Measurements from ENCODE around the gene TMED4.
"Not testable (repeated sequence)": the region's sequence is repeated elsewhere in the genome, so short reads cannot be mapped to it uniquely, and the experiment has no call there.

TMED4 gene

DNA sequence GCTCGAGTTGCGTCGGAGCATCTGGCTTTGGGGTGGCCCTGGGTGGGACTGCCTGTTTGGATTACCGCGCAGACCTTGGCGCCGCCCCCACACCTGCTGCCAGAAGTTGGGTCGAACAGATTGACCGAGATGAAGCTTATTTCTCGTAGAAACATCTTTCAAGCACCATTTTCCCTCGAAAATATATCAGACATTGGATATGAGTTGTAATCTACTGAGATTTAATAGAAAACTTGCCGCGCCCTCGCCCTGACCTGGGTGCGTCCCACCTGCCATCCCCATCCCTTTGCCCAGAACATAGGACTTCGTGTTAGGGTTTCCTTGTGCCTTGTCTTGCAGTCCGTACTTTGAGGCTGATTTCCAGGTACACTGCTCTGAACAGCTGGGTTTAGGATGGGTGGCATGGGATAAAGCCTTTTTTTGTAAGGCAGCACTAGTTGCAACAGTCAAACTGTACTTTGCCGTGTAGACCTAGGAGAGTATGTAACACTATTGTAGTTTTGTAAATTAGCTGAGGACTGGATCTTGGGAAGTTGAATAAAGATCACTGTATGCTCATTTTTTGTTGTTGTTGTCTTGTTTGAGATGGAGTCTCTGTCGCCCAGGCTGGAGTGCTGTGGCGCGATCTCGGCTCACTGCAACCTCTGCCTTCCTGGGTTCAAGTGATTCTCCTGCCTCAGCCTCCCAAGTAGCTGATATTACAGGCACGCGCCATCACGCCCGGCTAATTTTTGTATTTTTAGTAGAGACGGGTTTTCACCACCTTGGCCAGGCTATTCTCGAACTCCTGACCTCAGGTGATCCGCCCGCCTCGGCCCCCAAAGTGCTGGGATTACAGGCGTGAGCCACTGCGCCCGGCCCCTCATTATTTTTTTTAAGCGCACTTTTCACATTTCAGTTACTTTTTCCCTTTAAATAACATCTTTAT lies 25.4 kb upstream of the TMED4 start:
- no peak for DNase-seq

DNA sequence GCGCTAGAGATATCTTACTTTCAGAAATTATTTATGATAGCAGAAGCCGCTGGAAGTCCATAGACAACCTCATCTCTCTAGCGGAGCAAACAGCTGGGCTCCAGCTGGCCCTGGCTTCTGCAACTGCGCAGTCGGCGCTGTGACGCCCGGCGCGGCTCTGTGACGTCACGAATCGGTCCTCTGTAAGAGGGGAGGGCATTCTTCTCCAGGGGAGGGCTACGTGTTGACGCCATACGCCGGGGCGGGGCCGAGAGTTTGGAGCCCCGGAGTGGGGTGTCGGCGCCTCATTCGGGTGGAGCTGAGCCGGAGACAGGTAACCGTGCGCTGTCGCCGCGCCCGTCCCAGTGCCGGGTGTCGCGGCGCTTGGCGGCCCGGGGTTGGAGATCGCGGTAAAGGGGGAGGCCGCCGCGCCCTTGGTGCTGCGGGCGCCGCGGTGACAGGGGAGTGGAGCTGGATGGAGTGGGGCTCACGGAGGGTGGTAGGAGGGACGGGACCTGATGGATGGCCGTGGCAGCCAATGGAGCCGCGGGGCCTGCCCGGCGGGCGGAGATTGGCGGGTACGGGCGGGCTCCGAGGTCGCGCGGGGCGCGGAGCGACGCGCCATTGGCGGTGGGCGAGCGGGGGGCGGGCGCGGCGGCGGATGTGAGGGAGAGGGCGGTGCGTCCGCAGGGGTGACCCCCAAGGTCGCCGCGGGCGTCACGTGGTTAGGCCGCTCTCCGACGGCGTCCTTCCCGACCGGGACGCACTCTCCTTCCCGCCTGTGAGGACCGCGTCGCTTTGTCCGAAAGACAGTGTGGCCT lies 24.5 kb upstream of the TMED4 start, which contains the start of gene OGDH:
TSS of gene OGDH (plus strand) at position 287 of the 800 bp plus-strand sequence. CDS start 17,717 bp downstream, outside the sequence.
- DNase-seq, result peak; percentile 84 to 96

DNA sequence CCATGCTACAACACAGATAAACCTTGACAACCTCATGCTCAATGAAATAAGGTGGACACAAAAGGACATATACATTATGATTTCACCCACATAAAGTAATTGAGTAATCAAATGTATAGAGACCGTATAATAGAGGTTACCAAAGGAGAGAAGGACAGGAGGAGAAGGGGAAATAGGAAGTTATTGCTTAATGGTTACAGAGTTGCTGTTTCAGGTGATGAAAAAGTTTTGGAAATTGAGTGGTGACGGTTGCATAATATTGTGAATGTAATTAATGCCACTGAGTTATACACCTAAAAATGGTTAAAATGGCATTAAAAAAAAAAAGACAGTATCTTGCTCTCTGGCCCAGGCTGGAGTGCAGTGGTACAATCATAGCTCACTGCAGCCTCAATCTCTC lies 22.9 kb upstream of the TMED4 start:
- DNase-seq, result no peak

DNA sequence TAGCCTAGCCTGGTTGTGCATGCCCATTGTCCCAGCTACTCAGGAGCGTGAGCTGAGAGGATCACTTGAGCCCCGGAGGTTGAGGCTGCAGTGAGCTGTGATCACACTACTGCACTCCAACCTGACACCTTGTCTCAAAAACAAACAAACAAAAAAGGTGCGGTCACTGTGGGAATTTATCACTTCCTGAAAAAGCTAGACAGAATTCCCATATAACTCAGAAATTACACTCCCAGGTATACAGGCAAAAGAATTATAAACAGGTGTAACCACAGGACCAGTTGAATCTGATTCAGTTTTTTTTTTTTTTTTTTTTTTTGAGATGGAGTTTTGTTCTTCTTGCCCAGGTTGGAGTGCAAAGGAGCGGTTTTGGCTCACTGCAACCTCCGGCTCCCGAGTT lies 21.2 kb upstream of the TMED4 start:
- no peak for DNase-seq

DNA sequence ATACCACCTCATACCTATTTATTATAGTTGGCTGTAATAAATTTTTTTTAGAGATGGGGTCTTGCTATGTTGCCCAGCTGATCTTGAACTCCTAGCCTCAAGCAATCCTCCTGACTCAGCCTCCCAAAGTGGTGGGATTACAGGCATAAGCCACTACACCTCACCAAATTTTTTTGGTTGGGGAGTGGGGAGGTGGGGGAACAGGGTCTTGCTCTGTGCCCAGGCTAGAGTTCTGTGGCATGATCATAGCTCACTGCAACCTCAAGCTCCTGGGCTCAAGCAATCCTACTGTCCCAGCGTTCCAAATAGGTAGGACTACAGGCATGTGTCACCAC lies 20.5 kb upstream of the TMED4 start:
- DNase-seq, result no peak

- DNase-seq, result no peak
Measured at GRCh38 chr7:44599222-44599621, 17.2 kb upstream of the TMED4 start.

- DNase-seq, result not testable (repeated sequence)
Measured at GRCh38 chr7:44597181-44597580, 15.2 kb upstream of the TMED4 start.

DNA sequence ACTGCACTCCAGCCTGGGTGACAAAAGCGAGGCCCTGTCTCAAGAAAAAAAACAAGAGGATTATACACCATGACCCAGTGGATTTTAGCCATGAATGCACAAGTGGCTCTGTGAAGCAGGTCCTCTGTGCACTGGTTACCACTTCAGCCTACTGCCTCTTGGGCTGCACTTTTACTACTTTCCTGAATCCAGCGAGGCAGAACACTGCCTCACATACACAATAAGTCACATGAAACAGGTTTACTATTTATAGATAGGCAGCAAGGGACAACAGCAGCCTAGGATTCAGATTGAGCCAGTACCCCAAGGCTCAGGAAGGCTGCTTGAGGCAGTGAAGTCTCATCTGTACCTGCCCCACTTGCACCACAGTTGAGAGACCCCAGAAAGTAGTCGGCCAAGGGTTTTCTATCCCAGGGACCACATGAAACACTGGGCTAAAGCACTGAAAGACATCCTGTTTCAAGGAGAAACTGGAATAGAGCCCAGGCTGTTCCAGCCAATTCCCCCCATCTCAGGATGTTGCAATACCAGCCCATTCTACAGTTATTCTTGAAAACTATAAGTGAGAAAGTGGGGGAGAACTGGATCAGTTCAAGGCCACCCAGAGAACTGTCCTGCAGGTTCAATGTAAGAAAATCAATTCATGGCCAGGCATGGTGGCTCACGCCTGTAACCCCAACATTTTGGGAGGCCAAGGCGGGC lies 14.1 kb upstream of the TMED4 start:
- DNase-seq, result no peak

- DNase-seq, result no peak
Measured at GRCh38 chr7:44590910-44591309, 8.9 kb upstream of the TMED4 start.

DNA sequence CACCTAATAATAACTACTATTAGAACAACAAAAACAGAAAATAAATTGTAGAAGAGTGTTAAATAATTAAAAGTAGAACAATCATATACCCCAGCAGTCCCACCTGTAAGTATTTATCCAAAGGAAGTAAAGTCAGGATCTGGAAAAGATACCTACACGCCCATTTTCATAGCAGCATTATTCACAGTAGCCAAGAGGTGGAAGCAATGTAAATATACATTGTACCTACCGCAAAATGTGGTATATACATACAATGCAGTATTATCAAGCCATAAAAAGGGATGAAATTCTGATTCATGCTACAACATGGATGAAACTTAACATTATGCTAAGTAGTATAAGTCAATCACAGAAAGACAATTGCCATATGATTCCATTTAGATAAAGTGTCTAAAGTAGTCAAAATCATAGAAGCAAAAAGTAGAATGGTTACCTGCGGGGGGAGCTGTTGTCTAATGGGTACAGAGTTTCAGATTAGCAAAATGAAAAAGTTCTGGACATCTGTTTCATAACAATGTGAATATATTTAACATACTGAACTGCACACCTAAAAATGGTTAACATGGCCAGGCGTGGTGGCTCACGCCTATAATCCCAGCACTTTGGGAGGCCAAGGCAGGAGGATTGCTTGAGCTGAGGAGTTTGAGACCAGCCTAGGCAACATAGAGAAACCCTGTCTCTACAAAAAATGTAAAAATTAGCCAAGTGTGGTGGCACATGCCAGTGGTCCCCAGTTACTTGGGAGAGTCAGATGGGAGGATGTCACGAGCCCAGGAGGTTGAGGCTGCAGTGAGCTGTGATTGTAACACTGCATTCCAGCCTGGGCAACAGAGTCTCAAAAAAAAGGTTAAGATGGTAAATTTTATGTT lies 6.0 kb upstream of the TMED4 start:
- DNase-seq, result peak; percentile 17 to 79

DNA sequence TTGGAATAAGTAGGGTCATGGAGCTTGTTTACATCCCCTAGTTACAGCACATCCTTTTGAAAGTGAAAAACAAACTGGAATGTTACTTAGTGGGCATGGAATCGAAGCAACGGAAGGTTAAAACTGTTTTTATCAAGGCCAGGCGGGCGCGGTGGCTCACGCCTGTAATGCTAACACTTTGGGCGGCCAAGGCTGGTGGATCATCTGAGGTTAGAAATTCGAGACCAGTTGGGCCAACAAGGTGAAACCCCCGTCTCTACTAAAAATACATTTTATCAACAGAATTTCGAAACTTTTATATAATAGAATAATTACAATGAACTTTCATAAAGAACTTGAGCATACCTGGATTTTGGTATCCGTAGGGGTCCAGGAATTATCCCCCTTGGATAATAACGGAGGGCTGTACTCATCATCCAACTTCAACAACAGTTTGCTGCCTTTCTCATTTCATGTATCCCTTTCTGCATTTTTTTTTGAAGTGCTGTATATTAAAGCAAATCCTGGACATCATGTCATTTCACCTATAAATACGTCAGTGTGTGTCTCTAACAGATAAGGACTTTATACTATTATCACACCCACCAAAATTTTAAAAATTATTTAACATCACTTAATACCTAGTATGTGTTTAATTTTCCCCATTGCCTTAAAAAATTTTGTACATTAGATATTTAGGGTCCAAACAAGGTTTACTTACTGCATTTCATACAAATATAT lies 1.3 kb upstream of the TMED4 start:
- no peak for DNase-seq

DNA sequence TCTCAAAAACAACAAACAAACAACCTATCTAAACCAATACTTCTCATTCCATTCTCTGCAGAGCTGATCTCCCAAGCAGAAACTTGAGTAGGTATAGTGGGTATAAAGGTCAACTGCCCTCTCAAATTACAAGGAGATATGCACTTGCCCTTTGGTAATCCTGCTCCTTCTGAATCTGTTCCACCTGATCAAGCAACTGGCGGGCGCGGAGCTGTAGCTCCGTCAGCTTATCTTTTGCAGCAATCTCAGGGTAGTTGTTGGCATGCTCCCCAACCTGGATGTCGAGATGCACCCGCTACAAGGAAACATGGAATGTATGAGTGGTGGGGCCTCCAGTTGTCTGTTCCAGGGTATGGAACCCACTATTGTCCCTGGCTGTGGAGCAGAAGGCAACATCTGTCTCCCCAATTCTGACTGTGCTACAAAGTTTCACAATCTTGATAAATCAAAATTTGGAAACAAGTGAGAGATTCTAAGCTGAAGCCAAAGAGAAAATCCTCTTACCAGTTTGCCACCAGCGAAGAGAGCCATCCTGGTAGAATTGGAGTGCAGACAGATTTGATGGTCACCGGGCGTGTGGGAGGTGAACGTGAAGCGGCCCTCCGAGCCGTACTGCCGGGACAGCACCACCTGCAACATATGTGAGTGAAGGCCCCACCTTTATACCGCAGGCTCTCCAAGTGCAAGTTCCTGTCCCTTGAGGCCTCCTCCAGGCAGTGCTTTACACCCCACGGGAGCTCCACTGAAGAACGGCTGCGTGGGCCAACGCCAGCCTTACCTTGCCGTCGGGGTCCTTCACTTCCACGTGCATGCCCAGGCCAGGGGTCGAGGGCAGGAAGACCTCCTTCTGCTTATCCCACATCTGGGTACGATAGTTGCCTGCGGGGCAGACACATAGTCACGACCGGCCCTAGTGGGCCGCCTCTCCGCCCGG lies 819 bp downstream of the TMED4 start:
- no peak for DNase-seq

- DNase-seq, result no peak
Measured at GRCh38 chr7:44576228-44576627, 5.8 kb downstream of the TMED4 start.

GRCh38 chr7:44575054-44575453 lies 7.0 kb downstream of the TMED4 start:
- DNase-seq, result no peak

DNA sequence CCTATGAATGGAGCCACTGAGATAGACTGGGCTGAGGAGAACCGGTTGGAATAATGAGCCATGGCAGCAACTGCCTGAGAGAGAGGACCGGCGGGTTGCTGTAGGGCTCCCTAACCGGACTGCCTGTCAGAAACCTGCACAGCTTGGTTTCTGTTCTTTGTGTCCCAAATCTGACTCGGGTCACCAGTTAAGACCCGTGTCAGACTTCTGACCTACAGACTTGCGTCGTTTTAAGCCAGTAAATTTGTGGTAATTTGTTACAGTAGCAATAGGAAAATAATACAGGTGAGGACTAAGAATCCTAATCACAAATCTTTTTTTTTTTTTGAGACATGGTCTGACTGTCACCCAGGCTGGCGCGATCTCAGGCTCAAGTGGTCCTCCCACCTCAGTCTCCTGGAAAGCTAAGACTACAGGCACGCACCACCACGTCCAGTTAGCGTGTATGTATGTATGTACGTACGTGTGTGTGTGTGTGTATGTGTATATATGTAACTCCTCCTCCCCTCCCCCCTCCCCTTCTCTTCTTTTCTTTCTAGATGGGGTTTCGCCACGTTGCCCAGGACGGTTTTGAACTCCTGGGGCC lies 7.7 kb downstream of the TMED4 start:
- no peak for DNase-seq

DNA sequence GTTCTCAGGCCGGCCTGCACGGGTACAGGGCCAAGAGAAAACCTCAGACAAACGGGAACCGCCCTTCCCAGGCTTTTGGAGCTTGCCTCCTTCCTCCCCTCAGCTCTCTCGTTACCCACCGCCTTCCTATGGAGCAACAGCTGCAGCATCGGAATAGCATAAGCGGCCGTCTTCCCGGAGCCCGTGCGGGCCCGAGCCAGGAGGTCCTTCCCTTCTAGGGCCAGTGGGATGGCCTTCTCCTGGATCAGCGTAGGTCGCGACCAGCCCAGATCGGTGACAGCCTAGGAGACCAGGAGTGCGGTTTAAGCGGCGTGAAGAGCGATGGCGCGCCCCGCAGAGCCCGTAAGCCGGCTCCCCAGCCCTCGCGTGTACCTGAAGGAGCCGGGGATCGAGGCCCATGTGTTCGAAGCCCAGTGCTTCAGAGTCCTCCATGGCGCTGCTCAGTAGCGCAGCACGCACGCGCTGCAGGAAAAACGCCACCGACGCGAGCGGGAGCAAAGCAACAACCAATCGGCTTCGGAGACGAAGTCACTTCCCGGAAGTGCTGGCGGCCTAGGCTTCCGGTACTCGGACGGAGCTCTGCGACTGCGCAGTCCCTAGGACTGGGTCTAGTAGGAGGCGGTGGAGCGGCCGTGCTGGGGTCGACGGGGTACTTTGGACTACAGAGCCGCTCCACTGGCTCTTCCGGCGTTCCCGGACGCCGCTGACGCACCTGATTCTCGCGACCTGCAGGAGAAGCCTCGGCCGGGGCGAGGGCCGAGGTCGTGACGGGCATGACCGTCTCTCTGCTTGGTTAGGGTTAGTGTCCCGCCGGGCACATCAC lies 8.4 kb downstream of the TMED4 start, which contains the start of gene DDX56:
TSS of gene DDX56 (minus strand) at position 445 of the 823 bp plus-strand sequence. CDS start at position 432, 13 bp downstream.
- peak; percentile 84 to 94 for DNase-seq

GRCh38 chr7:44572771-44573170 lies 9.3 kb downstream of the TMED4 start:
- no peak for DNase-seq

DNA sequence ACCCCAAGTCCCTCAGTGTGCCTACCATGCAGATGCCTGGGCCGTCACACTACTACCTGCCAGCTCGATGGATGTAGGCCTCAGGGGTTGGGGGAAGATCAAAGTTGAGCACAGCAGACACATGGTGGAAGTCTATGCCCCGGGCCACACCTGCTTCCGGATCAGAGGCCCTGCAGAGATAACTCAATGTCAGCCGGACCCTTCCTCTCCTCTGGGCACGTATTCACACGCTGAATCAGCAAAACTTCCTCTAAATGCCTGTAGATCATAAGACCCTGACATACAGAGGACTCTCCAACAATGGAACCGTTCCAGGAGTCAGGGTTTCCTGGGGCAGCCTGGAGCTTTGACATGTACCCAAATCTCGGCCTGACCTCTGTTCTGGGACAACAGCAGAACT lies 12.1 kb downstream of the TMED4 start:
- no peak for DNase-seq

Data from SW 1271 (cell line).